GM19463 (cell line): ENCODE measurements around the gene STAT4.
"Not testable (repeated sequence)": the region's sequence is repeated elsewhere in the genome, so short reads cannot be mapped to it uniquely, and the experiment has no call there.

Experiments
- ATAC-seq: cut with Tn5 transposase; IDR thresholded peaks from one replicate; pipeline ENCODE4 v1.9.1; 2021; ENCODE audit warnings: mild to moderate bottlenecking, moderate library complexity; ENCODE audit not compliant: unreplicated experiment

STAT4 gene

GRCh38 chr2:190999949-191000665, 150.7 kb downstream of the STAT4 start:
- ATAC-seq = no peak

GRCh38 chr2:190999058-190999457, 151.7 kb downstream of the STAT4 start:
- no peak for ATAC-seq

GRCh38 chr2:190997526-190998113, 153.2 kb downstream of the STAT4 start:
- no peak for ATAC-seq

- ATAC-seq = no peak
Measured at GRCh38 chr2:190996947-190997346, 153.8 kb downstream of the STAT4 start.

- no peak for ATAC-seq
Measured at GRCh38 chr2:190996338-190996946, 154.4 kb downstream of the STAT4 start.

GRCh38 chr2:190995315-190995714, 155.5 kb downstream of the STAT4 start:
- not testable (repeated sequence) for ATAC-seq

- ATAC-seq = no peak
Measured at GRCh38 chr2:190994148-190994547, 156.6 kb downstream of the STAT4 start.

GRCh38 chr2:190993292-190993643, 157.5 kb downstream of the STAT4 start:
- ATAC-seq = no peak

GRCh38 chr2:190990132-190990531, 160.7 kb downstream of the STAT4 start:
- no peak for ATAC-seq

- no peak for ATAC-seq
Measured at GRCh38 chr2:190988910-190989309, 161.9 kb downstream of the STAT4 start.

- ATAC-seq = no peak
Measured at GRCh38 chr2:190987938-190988337, 162.9 kb downstream of the STAT4 start.

GRCh38 chr2:190987116-190987515, 163.7 kb downstream of the STAT4 start:
- ATAC-seq = no peak

- ATAC-seq = no peak
Measured at GRCh38 chr2:190986221-190986953, 164.4 kb downstream of the STAT4 start.

- ATAC-seq = no peak
Measured at GRCh38 chr2:190984595-190984994, 166.2 kb downstream of the STAT4 start.

GRCh38 chr2:190982262-190983034, 168.3 kb downstream of the STAT4 start:
- no peak for ATAC-seq

GRCh38 chr2:190981733-190982132, 169.1 kb downstream of the STAT4 start:
- ATAC-seq = no peak

GRCh38 chr2:190981333-190981732, 169.5 kb downstream of the STAT4 start:
- ATAC-seq = no peak

- ATAC-seq = no peak
Measured at GRCh38 chr2:190980630-190981209, 170.1 kb downstream of the STAT4 start.

- ATAC-seq = no peak
Measured at GRCh38 chr2:190979906-190980629, 170.7 kb downstream of the STAT4 start.
